Uterus (tissue), 2 donors: ENCODE results near the gene KDM6A.

Experiments
- CTCF ChIP-seq, 4 experiments: fragments of 200-600 bp in 2 of 4; fragments of 450-650 bp in 2 of 4; sonication (generic) in 2 of 4; IDR thresholded peaks; one replicate each; pipeline ENCODE4 v1.5.1; 2016 to 2019; ENCODE audit warnings: antibody characterized with exemption in 4 of 4, mild to moderate bottlenecking in 2 of 4, moderate library complexity in 1 of 4
- POLR2A ChIP-seq, 2 donors: fragments of 450-650 bp; IDR thresholded peaks; one replicate each; pipeline ENCODE4 v1.6.1; 2016; ENCODE audit warnings: antibody characterized with exemption in 2 of 2, mild to moderate bottlenecking in 1 of 2, moderate library complexity in 1 of 2

GRCh38 chrX:45154033-45154360 is 281.0 kb downstream of the KDM6A start:
- TF ChIP-seq CTCF (IDR thresholded peaks at IDR 0.05) (no peak), POLR2A (IDR thresholded peaks at IDR 0.05) (no peak)
